ENCODE data around the gene LMX1A.

The LMX1A gene

DNA sequence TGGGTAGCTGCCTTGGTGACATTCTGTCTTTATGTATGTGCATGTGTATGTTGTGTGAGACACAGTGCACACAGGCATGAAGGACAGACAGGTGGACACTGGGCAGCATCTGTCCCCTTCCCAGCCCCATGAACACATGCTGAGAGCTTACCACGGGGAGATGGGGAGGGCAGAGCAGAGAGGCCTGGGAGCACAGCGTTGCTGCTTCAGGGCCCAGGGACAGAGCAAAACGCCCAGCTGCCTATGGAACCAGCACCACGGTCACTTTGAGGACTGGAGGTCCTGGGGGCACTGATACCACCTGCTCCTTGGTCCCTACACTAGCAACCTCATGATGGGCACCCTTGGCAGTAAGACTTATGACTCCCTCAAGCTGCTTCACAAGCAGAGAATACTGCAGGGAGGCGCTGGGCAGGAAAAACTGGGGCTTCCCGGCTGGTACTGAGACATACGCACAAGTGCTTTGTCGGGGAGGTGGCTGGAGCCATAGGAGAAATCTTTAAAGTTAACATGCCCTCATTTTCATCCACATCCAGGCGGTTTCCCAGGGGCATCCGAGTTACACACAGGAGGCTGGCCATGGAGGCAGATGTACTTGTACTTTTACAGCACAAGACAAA, 40.3 kb downstream of the LMX1A start:
- no peak for DNase-seq

DNA sequence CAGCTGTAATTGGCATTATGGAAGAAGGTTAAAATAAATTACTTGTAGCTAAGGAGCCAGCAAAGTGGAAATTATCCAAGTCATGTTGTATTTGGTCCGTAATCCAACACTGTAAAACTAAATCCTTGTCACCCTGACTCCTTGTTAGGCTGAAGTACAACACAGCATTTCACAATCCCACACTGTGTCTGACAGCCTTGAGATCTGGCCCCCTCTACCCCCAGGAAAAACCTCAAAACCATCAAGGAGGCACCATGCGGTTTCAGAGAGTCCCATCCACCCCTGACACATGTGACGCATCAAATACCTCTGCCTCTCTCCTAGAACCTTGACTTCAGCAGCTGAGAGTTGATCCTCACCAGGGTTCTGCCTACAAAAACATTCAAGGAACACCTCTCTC, 41.0 kb downstream of the LMX1A start:
- DNase-seq = no peak

DNA sequence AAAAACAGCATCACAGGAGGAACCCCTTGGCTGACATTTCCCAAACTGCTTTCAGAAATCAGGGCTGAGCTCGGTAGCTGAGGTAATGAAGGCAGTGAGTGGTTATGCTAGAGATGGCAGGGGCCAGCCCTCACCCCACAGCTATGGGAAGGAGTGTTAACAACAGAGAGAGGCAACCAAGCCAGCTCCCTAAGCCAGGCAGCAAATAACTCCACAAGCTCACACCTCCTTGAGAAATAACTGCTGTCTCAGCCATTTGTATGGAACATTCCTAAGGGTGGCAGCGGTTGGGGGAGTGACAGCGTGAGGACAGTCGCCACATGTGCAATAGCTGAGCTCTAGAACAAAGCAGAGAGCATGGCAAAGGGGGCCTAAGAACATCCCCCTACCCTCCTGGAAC, 42.6 kb downstream of the LMX1A start:
- no peak for DNase-seq

DNA sequence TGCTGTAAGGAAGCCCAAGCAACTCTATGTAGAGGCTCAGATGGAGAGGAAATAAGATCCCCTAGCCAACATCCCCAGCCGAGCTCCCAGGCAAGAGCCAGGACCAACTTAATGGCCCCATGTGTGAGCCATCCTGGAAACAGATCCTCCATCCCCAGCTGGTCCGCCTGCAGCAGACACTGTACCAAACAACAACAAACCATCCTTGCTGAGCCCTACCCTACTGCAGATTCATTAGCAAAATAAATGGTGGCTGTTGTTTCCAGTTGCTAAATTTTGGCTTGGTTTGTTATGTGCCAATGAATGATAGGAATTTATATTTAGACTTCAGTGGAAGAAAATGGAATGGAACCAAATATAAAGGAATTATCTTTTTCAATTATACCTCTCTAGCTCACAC, 43.9 kb downstream of the LMX1A start:
- DNase-seq = no peak

DNA sequence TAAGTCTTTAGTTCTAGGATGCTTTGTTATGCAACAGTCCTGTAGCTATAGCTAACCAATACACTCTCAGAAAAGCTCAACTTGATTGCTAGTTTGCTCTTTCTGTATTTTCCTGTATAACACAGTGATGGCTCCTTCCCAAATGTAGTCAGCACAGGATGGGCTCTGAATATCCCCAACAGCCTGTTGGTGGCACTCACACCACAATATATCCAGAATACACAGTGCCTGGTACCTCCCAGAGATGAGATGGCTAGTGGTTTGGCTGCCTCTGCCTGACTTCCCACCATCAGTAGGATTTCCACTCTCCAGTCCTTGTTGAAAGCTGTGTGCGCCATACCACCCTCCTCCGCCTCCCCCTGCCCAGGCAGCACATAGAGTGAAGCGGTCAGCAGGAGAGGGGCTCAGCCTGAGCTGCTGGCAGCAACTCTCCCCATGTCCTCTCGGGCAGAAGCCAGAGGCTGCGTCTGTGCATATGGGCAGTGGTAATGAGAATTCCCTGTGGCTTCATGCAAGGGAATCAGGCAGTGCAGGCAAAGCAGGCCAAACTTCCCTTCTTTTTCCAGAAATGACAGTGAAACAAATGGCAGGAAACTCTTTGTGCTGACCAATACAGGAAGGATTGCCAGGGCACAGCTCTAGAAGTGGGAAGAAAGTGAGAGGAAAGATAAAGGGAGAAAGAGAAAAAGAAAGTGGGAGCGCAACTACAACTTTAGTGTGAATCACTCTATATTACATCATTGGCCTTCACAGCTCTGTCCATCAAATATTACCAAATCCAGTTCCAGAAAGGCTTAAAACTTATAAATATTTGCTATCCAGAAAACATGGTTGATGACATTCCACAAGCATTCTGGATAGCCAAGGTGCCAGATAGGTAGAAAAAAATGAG, 49.7 kb downstream of the LMX1A start:
- no peak for DNase-seq

DNA sequence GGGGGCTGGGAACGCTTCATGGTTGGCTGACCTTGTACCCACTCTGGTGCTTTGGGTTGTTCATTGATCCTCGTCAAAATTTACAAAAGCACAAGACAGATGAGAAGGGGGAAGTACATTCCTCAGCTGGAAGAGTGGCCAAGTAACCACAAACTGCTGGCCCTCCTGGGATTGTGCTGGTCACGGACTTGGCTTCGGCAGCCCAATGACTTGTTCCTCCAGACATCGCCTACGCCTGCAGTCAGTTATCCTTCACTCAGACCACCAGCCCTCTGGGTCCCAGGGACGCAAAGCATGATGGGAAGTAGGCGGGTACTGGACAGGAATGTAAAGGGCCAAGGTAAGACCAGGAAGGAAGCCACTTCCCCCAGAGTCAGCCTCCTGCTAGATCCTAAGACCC, 53.1 kb downstream of the LMX1A start:
- DNase-seq = no peak

DNA sequence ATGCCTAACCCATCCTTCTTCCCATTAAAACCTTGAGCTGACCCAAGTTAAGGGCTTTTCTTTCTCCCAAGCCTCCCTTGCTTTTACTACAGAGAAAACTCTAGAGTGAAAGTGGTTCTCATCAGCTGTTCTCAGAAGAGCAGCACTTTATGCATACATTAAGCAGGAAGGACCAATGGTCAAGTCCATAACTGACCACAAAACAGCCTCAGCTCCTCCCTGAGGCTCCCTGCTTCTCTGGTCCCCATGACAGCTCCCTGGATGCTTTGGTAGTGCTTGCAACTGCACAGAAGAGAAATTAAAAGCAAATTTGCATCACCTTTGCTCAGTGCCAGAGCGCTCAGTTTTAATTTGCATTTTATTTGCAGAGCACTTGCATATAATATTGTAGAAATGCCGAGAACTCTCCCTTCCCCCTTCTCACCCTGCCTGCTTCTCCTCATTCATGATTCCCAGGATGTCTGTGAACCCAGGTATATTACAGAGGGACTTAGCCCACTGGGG, 56.1 kb downstream of the LMX1A start:
- no peak for DNase-seq

DNA sequence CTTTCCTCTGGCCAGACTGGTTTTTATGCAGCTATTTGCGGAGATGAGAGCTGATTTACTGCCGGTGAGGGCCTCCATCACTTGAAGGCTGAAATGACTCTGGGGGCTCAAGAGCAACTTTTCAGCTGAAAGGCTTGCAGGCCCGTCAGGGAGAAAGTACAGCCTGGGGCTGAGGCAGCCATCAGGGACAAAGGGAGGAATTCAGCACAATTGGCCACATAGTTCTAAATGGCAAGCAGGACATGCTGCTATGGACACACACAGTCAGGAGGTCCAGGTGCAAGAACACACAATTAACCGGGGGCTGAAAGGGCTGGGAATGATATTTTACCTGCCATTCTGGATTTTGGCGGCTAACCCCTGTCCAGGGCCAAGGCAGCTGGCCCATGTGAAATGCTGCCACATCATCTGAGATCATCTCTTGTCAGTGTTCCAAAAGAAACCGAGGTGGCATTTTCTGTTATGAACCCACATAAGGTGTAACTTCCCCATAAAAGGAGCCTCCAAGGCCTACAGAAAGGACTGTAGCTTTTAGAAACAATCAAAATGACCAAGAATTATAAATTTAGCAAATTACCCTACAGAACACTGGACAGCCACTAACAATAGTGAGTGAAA, 58.2 kb downstream of the LMX1A start:
- no peak for DNase-seq

DNA sequence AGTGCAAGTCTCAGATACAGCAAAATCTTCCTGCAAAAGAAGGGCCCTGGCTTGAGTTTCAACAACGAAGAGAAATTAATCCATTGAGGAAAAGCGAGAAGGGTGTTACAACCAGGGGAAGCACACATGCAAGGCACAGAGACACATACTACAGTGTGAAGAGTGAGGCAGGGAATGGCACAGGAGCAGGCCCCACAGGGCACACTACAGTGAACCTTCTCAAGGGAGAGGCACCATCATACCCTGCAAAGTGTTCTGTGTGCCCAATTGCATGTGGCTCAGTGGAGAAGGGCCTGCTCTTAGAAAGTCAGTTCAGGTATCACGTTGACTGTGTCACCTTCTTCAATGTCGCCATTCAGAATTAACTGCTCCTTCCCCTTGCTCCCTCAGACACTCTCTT, 60.3 kb downstream of the LMX1A start:
- DNase-seq = no peak

DNA sequence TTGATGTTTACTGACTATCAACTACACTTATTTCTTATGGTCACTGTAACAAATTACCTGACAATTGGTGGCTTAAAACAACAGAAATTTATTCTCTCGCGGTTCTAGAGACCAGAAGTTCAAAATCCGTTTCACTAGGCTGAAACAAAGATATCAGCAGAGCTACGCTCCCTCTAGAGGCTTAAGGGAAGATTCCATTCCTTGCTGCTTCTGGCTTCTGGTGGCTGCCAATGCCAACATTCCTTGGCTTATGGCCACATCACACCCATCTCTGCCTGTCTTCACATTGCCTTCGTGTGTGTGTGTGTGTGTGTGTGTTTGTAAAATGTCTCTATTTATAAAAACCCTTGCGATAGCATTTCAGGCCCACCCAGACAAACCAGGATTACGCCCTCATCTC, 66.4 kb downstream of the LMX1A start:
- no peak for DNase-seq

DNA sequence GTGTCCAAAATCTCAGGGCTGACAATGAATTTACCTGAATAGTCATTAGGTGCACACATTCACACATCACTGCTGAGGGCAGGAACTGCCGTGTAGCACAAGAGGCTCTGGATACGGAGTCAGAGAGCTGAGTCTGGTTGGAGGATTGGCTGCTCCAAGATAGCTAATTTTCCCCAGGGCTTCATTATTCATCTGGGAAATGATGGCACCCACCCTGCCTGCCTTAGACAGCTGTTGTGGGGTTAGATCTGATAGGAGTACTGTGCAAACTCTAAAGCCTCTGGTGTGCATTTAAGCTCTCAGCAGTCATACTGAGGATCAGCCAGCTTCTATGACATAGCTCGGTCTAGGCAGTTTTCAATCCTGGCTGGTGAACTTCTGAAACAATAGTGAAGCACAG, 67.0 kb downstream of the LMX1A start:
- DNase-seq = no peak

DNA sequence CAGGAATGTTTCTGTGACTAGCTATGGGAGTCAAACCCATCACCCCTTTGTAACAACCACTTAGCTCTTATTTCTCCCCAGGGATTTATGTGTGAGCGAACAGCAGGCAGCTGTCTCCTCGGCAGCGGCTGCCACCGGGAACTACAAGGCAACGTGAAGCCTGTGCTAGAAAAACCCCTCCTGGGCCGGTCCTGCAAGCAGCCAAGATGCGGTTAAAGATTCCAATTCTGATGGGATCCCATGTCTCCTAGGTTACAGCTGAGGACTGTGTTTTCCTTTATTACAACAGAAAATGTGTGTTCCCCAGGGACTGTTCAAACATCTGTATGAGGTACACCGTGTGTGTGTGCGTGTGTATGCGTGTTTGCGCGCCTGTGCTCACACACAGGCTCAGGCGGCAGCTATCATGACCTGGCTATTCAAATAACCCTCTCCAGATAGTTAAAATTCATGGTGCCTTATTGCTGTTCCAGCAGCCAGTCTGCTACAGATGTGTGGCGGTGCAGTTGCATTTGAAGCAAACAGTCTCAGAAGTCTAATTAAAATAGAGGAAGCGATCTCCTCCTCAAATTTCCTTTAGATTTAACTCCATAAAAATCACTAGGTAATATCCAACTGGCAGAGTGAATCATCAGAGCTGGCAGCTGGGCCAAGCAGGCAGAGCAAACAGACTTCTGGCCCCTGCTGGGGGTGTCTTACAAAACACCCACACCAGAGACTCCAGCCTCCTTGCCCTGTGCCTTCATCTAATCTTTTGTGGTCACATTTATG, 68.0 kb downstream of the LMX1A start:
- no peak for DNase-seq

DNA sequence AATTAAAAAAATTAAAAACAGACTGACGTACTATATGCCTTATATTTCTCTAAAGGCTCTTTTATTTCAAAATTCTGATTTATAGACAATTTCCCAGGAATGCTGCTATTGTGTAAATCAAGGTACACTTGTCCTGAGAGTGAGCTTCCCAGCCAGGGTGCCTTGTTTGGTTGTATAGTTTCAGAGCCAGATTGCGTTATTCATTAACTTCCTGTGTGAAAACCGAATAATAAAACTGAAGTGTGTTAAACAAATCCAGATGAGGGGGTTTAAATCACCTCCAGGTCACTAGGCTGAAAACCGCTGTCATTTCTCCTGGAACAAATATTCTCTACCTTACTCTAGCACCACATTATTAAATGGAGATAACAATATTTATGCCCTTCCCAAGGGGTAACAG, 68.7 kb downstream of the LMX1A start:
- no peak for DNase-seq

DNA sequence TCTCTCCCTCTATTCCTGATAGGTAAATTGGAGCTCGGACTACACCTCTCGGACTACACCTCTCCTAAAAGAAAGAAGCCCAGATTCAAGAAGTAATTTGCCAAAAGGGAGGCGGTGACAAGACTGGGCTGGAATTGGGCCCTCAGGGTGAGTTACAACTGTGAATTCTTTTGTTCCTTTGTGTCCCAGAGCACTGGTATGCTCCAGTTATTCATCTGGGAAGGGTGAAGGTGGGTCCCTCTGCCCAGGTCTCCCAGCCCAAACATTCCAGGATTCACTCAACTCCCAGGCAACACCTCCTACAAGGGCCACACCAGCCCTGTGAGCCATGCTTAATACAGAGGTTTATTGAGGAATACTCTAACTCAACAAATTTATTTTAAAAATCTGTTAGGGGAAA, 69.2 kb downstream of the LMX1A start:
- no peak for DNase-seq

DNA sequence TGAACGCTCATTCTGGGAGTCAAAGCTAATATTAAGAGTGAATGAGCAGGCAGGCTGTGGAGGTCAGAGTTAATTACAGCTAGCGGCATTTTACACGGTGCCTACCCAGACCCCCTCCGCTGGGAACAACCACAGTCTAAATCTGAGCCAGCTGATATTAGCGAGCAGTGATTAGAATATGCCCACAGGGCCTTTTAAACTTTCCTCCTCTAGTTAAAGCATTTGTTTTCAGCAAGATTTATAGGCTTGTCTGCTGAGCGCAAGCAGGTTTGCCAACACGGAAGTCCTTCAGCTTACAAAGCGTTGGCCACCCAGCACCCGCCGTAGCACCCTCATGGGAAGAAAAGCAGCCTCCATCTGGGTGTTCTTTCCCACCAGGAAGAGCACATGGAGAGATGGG, 72.1 kb downstream of the LMX1A start:
- no peak for DNase-seq

DNA sequence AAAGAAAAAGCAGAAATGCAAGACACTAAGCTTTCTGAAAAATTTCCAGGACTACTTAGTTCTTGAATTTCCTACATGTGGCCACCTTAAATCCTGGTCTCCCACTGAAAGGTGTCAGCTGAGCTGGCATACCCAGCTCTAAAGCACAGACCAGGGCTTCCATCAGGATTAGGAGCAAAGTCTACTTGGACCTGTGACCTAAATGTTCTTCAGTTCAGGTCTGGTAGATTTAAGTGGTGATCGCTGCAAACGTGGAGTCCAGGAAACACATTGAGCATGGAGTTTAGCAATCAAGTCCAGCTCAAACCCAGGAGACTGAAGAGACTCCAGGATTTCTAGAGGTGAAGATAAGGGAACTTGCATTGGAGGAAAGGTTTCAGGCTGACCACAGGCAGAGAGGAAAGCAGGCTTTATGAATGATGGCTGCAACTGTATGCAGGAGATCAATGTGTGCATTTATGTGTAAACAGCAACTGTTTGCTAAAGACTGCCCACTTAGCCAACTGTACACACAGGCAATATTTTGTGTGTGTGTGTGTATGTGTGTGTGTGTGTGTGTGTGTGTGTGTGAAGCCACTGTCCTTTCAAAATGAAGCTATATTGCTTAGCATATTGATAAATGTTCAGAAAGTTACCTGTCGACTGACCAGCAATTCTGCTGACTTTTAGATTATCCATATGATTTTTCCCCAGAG, 75.2 kb downstream of the LMX1A start:
- DNase-seq = no peak

DNA sequence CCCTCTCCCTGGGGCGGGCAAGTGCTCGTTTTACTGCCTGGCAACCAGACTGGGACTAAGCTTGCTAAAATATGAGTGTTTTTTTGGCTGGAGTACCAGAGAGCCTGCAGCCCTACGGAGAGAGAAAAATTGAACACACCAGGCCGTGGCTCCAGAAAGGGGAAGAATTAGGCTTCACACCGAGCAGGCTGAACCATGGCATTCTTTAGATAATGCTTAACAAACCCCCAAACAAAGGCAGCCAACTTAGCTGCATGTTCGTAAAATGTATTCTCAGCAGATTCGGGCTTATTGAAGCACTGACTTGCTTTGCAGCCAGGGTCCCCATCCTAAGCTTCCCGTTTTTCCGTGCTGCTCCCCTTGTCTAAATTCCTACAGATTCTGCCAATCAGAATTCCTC, 76.6 kb downstream of the LMX1A start:
- no peak for DNase-seq

DNA sequence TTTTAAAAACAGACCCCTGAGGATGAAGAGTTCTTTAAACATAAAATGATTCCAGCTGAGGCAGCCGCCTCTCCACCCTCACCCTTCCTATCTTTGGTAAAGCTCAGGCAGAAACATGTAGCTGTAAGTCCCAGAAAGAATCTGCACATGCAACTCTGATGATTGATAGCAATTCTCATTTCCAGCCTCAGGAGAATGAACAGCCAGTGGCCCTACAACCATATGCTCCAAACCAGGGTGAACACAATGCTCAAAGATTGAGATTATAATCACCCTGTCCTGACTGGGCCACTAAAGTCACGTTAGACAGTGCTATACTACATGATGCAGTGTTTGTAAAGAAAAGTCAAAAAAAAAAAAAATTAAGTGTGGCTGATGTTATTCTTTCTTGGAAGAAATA, 80.2 kb downstream of the LMX1A start:
- DNase-seq = no peak

DNA sequence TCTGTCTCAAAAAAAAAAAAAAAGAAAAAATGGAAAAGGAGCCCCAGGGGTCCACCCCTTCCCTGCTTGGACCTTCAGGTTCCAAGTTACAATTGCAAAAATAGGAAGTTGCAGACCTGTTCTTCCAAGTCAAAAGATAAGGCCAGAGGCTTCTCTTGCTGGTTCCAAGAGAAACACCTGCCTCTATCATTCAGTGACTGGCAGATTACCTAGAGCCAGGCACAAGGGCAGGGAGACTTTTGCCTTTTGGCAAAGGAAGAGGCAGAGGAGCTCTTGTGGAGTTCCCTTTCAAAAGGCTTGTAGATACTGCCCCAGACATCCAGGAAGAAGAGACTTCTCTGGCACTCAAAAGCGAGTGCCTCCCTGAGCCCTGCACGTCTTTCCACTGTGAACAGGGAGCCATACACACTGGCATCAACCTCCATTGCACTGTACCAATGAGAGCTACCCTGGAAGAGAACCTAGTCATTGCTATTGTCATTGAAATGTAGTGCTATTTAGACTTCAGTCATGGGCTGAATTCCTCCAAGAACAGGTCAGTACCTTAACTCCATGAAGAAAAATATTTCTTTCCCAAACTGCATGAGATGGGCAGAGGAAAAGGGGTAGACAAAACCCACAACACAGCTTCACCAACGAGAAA, 91.2 kb downstream of the LMX1A start:
- DNase-seq = no peak

DNA sequence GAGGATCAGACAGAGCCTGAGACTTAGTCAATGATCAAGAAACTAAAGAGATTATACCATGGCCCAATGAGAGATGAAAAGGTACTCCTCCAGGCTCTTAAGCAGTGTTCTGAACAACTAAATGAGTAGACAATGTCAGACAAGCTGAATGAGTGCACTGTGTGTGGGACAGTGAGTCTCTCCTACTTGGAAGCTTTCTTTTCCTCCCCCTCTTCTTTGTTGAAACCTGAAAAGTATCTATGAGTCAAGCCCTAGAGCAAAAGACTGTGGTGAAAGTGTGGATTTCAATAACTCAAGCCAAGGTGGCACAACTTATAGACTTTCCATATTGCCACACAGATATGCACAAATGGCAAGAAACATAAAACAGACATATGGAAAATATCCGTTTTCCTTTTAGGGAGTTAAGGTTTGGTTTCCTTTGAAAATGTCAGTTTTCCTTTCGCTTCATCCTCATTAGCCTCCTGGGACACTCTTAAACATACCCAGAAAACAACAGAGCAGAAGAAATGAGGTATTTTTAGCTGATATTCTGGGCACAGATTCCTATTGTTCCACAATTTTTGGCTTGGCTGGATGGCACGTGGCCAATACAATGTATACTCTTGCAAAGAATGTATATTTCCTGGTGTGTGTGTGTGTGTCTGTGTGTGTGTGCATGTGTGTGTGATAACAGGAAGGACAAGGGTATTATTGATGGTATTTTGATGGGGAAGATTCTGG, 96.6 kb downstream of the LMX1A start:
- no peak for DNase-seq

DNA sequence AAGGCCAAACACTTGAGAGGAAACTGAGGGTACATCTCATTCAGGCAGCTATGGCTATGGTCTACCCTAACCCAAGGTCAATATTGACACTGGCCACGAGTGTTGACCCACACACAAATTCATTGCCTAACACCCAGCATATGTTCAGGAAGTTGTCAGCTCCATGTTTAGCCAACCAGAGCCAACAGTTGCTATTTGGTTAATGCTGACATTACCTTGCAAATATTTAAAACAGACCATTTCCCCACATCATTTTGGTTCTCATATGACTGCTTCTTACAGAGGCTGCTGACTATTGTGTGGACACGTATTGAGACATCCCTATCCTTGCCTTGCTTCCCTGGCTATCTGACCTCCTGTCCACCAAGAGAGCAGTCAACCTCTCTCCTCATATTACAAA, 97.3 kb downstream of the LMX1A start:
- no peak for DNase-seq
